ENCODE data around the gene DIS3L2.
"Not testable (repeated sequence)": the region's sequence is repeated elsewhere in the genome, so short reads cannot be mapped to it uniquely, and the experiment has no call there.

DNA sequence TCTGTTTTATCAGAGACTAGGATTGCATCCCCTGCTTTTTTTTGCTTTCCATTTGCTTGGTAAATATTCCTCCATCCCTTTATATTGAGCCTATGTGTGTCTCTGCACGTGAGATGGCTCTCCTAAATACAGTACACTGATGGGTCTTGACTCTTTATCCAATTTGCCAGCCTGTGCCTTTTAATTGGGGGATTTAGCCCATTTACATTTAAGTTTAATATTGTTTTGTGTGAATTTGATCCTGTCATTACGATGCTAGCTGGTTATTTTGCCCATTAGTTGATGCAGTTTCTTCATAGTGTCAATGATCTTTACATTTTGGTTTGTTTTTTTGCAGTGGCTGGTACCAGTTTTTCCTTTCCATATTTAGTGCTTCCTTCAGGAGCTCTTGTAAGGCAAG, 73.8 kb downstream of the DIS3L2 start:
- TF ChIP-seq POLR2AphosphoS5 (IDR thresholded peaks at IDR 0.05; ENCODE audit: low read depth, low read length); POLR2A (IDR thresholded peaks at IDR 0.05; ENCODE audit: low read depth, low read length); TAF1 (IDR thresholded peaks at IDR 0.05; ENCODE audit: borderline replicate concordance, low read depth, low read length): not testable (repeated sequence)

All from GM12892 (cell line).